Kidney (tissue), 14 donors: ENCODE results near the gene MIS12. TPM values are rescaled to one million over a fixed set of nuclear protein-coding genes. Genes with fewer than 3 reads are reported as not detected.

Experiments
- DNase-seq, 5 donors: peaks; one replicate each; pipeline ENCODE4 v3.0.0-alpha.2; 2013 to 2020
- FAIRE-seq: peaks from 2 replicates; lab custom pipeline; 2012; peaks lifted over from hg19 to GRCh38; lab: Jason Lieb, UNC
- H3K27ac ChIP-seq, 2 donors: one replicate each; pipeline ENCODE4 v1.7.0; 2013; ENCODE audit warnings: low read depth in 2 of 2, low read length in 2 of 2, inconsistent platforms in 1 of 2
- H3K27me3 ChIP-seq: one replicate; pipeline ENCODE4 v1.7.1; 2013; ENCODE audit warnings: low read length, inconsistent platforms; ENCODE audit not compliant: control insufficient read depth, insufficient read depth
- H3K36me3 ChIP-seq, 3 donors: one replicate each; pipeline versions ENCODE4 v1.7.0 to v1.7.1; 2013; ENCODE audit warnings: low read length in 3 of 3, control low read depth in 1 of 3, inconsistent platforms in 1 of 3; ENCODE audit not compliant: insufficient read depth in 3 of 3, control insufficient read depth in 2 of 3
- H3K4me1 ChIP-seq, 3 donors: one replicate each; pipeline versions ENCODE4 v1.7.0 to v1.7.1; 2013; ENCODE audit warnings: low read length in 3 of 3, inconsistent platforms in 1 of 3, low read depth in 1 of 3; ENCODE audit not compliant: control insufficient read depth in 2 of 3, insufficient read depth in 2 of 3
- H3K4me3 ChIP-seq, 3 donors: one replicate each; pipeline versions ENCODE4 v1.7.0 to v1.8.1; 2013; ENCODE audit warnings: low read length in 3 of 3, control low read depth in 1 of 3, inconsistent platforms in 1 of 3
- H3K9ac ChIP-seq, 3 donors: one replicate each; pipeline versions ENCODE4 v1.7.0 to v1.7.1; 2013; ENCODE audit warnings: low read length in 3 of 3, control low read depth in 1 of 3, inconsistent platforms in 1 of 3
- H3K9me3 ChIP-seq, 3 donors: one replicate each; pipeline versions ENCODE4 v1.7.0 to v1.7.1; 2013; ENCODE audit warnings: low read length in 3 of 3, control low read depth in 1 of 3, inconsistent platforms in 1 of 3; ENCODE audit not compliant: control insufficient read depth in 2 of 3, insufficient read depth in 1 of 3
- CTCF ChIP-seq: IDR thresholded peaks from 3 replicates; pipeline ENCODE4 v1.5.1; 2012; ENCODE audit warnings: mild to moderate bottlenecking, moderate library complexity, borderline replicate concordance; ENCODE audit not compliant: insufficient read depth; ENCODE audit errors: extremely low read depth
- intact Hi-C: fragments of 100-400 bp; cut with DNase I; formaldehyde crosslinking; loops from one replicate; pipeline ENCODE4 v1.11.1; 2022
- polyA plus RNA-seq: library from polyadenylated mRNA; stranded (reverse); fragments of 350-450 nt; fragmentation: Illumina TruSeq; extraction: RNeasy Lipid Tissue Mini Kit (QIAGEN cat#74804); gene quantifications from one replicate; pipeline ENCODE4 v1.2.3, GENCODE V29; 2014; ENCODE audit warnings: low read depth, low replicate concordance; ENCODE audit not compliant: insufficient read depth
- total RNA-seq: library from RNA; stranded (reverse); fragmentation: NEBNext Ultra II Directional; extraction: Animal tissue kit (Norgen Biotek cat#: 25700); gene quantifications from one replicate; pipeline ENCODE4 v1.2.1, GENCODE V29; 2021
- donor health status: control.
- donor health status: control.
- donor health status: control.
- donor health status: control.
- donor health status: control.
- donor health status: DM: yes; HTN: yes; CAD: no.
- donor health status: Normal renal cell carcinoma (clear cell type).

The MIS12 gene
- total and polyA plus RNA-seq, 2 donors from 2014 or later, result 9.6 to 17.4 TPM

- Histone ChIP-seq H3K9me3 (no peaks in the 10 kb centered on the region), H3K4me3 (no peak overlapping the region), H3K27ac (no peak overlapping the region), H3K4me1 (no peaks in the 10 kb centered on the region), H3K9ac (no peak overlapping the region), H3K36me3 (no peaks in the 10 kb centered on the region), H3K27me3 (no peaks in the 10 kb centered on the region)
- no peak for FAIRE-seq
- TF ChIP-seq CTCF, result no peak
- intact Hi-C loops, result no loop called here
- no peak for DNase-seq
Measured at GRCh38 chr17:5539286-5539685, 52.9 kb downstream of the MIS12 start.

- H3K27ac ChIP-seq, result no peak overlapping the region
- H3K4me3 ChIP-seq, result no peak overlapping the region
- intact Hi-C loops, result no loop called here
- H3K27me3 ChIP-seq, result no peaks in the 10 kb centered on the region
- no peaks in the 10 kb centered on the region for H3K36me3 ChIP-seq
- no peaks in the 10 kb centered on the region for H3K4me1 ChIP-seq
- no peaks in the 10 kb centered on the region for H3K9me3 ChIP-seq
- H3K9ac ChIP-seq, result no peak overlapping the region
- FAIRE-seq, result no peak
- TF ChIP-seq CTCF, result no peak
- no peak for DNase-seq
Measured at GRCh38 chr17:5540321-5540720, 54.0 kb downstream of the MIS12 start.

Other genes starting within 250 kb of the MIS12 start
- 47.6 TPM for gene RABEP1, start 204.3 kb upstream of the MIS12 start, total RNA-seq
- gene RABEP1, start 204.3 kb upstream of the MIS12 start, polyA plus RNA-seq, result 21.1 TPM
- 57.9 TPM for gene NUP88, start 66.9 kb upstream of the MIS12 start, total RNA-seq
- 55.1 TPM for gene NUP88, start 66.9 kb upstream of the MIS12 start, polyA plus RNA-seq
- 36.1 TPM for gene RPAIN, start 66.4 kb upstream of the MIS12 start, total RNA-seq
- 34.0 TPM for gene RPAIN, start 66.4 kb upstream of the MIS12 start, polyA plus RNA-seq
- gene C1QBP, start 47.4 kb upstream of the MIS12 start, total RNA-seq, result 91.5 TPM
- 181 TPM for gene C1QBP, start 47.4 kb upstream of the MIS12 start, polyA plus RNA-seq
- 13.2 TPM for gene DHX33, start 17.6 kb upstream of the MIS12 start, total RNA-seq
- 3.1 TPM for gene DHX33, start 17.6 kb upstream of the MIS12 start, polyA plus RNA-seq
- gene DERL2, start 388 bp upstream of the MIS12 start, total RNA-seq, result 71.5 TPM
- gene DERL2, start 388 bp upstream of the MIS12 start, polyA plus RNA-seq, result 96.0 TPM
- 19.6 TPM for gene NLRP1, start 97.9 kb downstream of the MIS12 start, total RNA-seq
- gene NLRP1, start 97.9 kb downstream of the MIS12 start, polyA plus RNA-seq, result 11.4 TPM